ENCODE measurements around the gene SLC25A13.

DNA sequence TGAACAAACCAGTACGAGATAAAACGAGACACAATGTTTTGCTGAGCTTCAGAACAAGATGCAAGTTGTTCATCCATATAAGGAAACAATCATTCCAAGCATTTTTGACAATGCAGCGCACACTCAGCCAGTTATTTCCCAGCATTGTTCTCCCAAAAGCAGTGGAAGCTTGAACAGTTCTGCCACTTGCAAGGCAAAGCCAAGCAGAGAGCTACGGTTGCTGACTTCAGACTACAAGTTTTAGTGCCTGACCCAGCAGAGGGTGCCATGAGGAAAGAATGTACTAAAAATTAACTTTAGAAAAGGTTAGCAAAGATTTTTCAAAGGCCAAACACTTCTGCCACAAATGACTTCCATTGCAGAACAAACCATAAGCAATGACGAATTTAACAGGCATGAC is 152.5 kb downstream of the SLC25A13 start:
- TF ChIP-seq, protein P1, sequence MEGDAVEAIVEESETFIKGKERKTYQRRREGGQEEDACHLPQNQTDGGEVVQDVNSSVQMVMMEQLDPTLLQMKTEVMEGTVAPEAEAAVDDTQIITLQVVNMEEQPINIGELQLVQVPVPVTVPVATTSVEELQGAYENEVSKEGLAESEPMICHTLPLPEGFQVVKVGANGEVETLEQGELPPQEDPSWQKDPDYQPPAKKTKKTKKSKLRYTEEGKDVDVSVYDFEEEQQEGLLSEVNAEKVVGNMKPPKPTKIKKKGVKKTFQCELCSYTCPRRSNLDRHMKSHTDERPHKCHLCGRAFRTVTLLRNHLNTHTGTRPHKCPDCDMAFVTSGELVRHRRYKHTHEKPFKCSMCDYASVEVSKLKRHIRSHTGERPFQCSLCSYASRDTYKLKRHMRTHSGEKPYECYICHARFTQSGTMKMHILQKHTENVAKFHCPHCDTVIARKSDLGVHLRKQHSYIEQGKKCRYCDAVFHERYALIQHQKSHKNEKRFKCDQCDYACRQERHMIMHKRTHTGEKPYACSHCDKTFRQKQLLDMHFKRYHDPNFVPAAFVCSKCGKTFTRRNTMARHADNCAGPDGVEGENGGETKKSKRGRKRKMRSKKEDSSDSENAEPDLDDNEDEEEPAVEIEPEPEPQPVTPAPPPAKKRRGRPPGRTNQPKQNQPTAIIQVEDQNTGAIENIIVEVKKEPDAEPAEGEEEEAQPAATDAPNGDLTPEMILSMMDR (IDR thresholded peaks at IDR 0.05) = no peak
- TF ChIP-seq POLR2A (IDR thresholded peaks at IDR 0.05) = no peak
